ENCODE measurements around the gene GLG1.
"Not testable (repeated sequence)": the region's sequence is repeated elsewhere in the genome, so short reads cannot be mapped to it uniquely, and the experiment has no call there.

DNA sequence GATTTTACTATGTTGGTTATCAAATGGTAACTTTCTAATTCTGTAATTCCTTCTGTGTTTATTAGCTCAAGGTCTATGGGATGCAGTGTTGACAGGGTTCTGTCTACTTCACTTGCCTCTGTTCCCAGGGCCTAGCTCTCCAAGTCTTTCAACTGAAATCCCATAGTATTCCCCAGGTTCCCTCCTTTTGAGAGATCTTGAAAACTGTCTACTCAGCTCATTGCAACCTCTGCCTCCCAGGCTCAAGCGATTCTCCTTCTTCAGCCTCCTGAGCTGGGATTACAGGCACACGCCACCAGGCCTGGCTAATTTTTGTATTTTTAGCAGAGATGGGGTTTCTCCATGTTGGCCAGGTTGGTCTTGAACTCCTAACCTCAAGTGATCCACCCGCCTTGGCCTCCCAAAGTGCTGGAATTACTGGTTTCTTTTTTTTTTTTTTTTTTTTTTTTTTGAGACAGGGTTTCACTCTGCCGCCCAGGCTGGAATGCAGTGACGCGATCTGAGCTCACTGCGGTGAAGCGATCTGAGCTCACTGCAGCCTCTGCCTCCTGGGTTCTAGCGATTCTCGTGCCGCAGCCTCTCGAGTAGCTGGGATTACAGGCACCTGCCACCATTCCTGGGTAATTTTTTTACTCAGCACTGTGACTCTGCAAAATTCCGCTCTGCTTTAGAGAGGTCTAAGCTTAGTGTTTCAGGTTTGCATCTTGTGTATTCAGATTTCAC lies 163.1 kb downstream of the GLG1 start:
- TF ChIP-seq, protein P1, sequence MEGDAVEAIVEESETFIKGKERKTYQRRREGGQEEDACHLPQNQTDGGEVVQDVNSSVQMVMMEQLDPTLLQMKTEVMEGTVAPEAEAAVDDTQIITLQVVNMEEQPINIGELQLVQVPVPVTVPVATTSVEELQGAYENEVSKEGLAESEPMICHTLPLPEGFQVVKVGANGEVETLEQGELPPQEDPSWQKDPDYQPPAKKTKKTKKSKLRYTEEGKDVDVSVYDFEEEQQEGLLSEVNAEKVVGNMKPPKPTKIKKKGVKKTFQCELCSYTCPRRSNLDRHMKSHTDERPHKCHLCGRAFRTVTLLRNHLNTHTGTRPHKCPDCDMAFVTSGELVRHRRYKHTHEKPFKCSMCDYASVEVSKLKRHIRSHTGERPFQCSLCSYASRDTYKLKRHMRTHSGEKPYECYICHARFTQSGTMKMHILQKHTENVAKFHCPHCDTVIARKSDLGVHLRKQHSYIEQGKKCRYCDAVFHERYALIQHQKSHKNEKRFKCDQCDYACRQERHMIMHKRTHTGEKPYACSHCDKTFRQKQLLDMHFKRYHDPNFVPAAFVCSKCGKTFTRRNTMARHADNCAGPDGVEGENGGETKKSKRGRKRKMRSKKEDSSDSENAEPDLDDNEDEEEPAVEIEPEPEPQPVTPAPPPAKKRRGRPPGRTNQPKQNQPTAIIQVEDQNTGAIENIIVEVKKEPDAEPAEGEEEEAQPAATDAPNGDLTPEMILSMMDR (IDR thresholded peaks at IDR 0.05), result not testable (repeated sequence)
- not testable (repeated sequence) for TF ChIP-seq POLR2A (IDR thresholded peaks at IDR 0.05)

All from Peyer's patch (tissue), 4 donors.